Sigmoid colon (tissue), 7 donors: ENCODE measurements around the gene PTBP3. TPM values are rescaled to one million over a fixed set of nuclear protein-coding genes. Genes with fewer than 3 reads are reported as not detected.

ENCODE experiments used
- DNase-seq: peaks from one replicate; pipeline ENCODE4 v3.0.0-alpha.2; 2019
- H3K27ac ChIP-seq, 4 donors: fragments of 200-600 bp; sonication (generic); one replicate each; pipeline ENCODE4 v1.5.1; 2016 to 2019; ENCODE audit warnings: mild to moderate bottlenecking in 1 of 4
- H3K27me3 ChIP-seq, 3 donors: fragments of 200-600 bp; sonication (generic); one replicate each; pipeline ENCODE4 v1.5.1; 2019; ENCODE audit warnings: mild to moderate bottlenecking in 1 of 3
- H3K36me3 ChIP-seq, 4 donors: fragments of 200-600 bp; sonication (generic); one replicate each; pipeline ENCODE4 v1.5.1; 2016 to 2019
- H3K4me1 ChIP-seq, 4 donors: fragments of 200-600 bp; sonication (generic); one replicate each; pipeline ENCODE4 v1.5.1; 2017 to 2019
- H3K4me3 ChIP-seq, 4 donors: fragments of 200-600 bp; sonication (generic); one replicate each; pipeline ENCODE4 v1.5.1; 2017 to 2019; ENCODE audit warnings: mild to moderate bottlenecking in 2 of 4, moderate library complexity in 1 of 4
- H3K9me3 ChIP-seq, 4 donors: fragments of 200-600 bp in 3 of 4; sonication (generic) in 3 of 4; one replicate each; pipeline versions ENCODE4 v1.5.1 to v1.6.1; 2013 to 2019
- EP300 ChIP-seq, 4 donors: sonication (generic); formaldehyde crosslinking; IDR thresholded peaks; one replicate each; pipeline ENCODE4 v1.6.1; 2017; ENCODE audit warnings: antibody characterized with exemption in 4 of 4
- POLR2A ChIP-seq, 2 donors: fragments of 450-650 bp; IDR thresholded peaks; one replicate each; pipeline ENCODE4 v1.6.1; 2016; ENCODE audit warnings: antibody characterized with exemption in 2 of 2, mild to moderate bottlenecking in 2 of 2, moderate library complexity in 2 of 2
- POLR2AphosphoS5 ChIP-seq, 4 donors: sonication (generic); formaldehyde crosslinking; IDR thresholded peaks; one replicate each; pipeline ENCODE4 v1.6.1; 2017; ENCODE audit warnings: antibody characterized with exemption in 4 of 4
- WGBS, 2 donors: extraction: QIAGEN DNeasy Blood & Tissue Kit; methylation state at CpG; one replicate each; pipeline ENCODE4 v1.1.7; 2013; 5-methylcytosine and 5-hydroxymethylcytosine counted together
- intact Hi-C: fragments of 100-400 bp; cut with DNase I; formaldehyde crosslinking; loops from one replicate; pipeline ENCODE4 v1.15.1; 2023
- polyA plus RNA-seq, 3 donors: library from polyadenylated mRNA; stranded (reverse); fragments of 200-250 nt; gene quantifications; one replicate each; pipeline ENCODE4 v1.2.3, GENCODE V29; 2013
- total RNA-seq, 4 donors: library from RNA; depleted of rRNA; stranded (reverse); fragments of >200 nt; gene quantifications; one replicate each; pipeline ENCODE4 v1.1.0, GENCODE V29; 2016
- TF ChIP-seq, protein P1 (sequence below), 4 experiments: fragments of 450-650 bp in 3 of 4; fragments of 200-600 bp in 1 of 4; IDR thresholded peaks; one replicate each; pipeline ENCODE4 v1.5.1; 2016 to 2019; ENCODE audit warnings: antibody characterized with exemption in 4 of 4, mild to moderate bottlenecking in 3 of 4, moderate library complexity in 2 of 4
- donor health status: healthy with polysubstance abuse.
- donor health status: Bipolar disorder and iron deficiency.
- donor health status: healthy.

The PTBP3 gene
- total and polyA plus RNA-seq, 7 donors, result 19.4 to 42.5 (median 24.0) TPM

- intact Hi-C loops, result no loop called here
- H3K27ac ChIP-seq, result no peak overlapping the region
- WGBS, 2 donors, result 81 to 87% methylated on average over 7 of the region's 7 CpGs
- DNase-seq, result no peak
- no peaks in the 10 kb centered on the region for H3K36me3 ChIP-seq
- TF ChIP-seq POLR2AphosphoS5 (IDR thresholded peaks at IDR 0.05), result no peak
- H3K9me3 ChIP-seq, result no peaks in the 10 kb centered on the region
- H3K27me3 ChIP-seq, result no peaks in the 10 kb centered on the region
- H3K4me3 ChIP-seq, result no peak overlapping the region
- H3K4me1 ChIP-seq, result peaks cover 0 to 12% (median 2%) of the 10 kb centered on the region in 4 donors
Observed at GRCh38 chr9:112312139-112312538, 21.3 kb downstream of the PTBP3 start.

- no peaks in the 10 kb centered on the region for H3K27me3 ChIP-seq
- WGBS, 2 donors, result 48 to 79% methylated on average over 3 of the region's 3 CpGs
- peaks cover 0 to 12% (median 2%) of the 10 kb centered on the region in 4 donors for H3K4me1 ChIP-seq
- DNase-seq, result no peak
- no peaks in the 10 kb centered on the region for H3K36me3 ChIP-seq
- no peak overlapping the region for H3K27ac ChIP-seq
- no peak for TF ChIP-seq POLR2AphosphoS5 (IDR thresholded peaks at IDR 0.05)
- TF ChIP-seq, protein P1, sequence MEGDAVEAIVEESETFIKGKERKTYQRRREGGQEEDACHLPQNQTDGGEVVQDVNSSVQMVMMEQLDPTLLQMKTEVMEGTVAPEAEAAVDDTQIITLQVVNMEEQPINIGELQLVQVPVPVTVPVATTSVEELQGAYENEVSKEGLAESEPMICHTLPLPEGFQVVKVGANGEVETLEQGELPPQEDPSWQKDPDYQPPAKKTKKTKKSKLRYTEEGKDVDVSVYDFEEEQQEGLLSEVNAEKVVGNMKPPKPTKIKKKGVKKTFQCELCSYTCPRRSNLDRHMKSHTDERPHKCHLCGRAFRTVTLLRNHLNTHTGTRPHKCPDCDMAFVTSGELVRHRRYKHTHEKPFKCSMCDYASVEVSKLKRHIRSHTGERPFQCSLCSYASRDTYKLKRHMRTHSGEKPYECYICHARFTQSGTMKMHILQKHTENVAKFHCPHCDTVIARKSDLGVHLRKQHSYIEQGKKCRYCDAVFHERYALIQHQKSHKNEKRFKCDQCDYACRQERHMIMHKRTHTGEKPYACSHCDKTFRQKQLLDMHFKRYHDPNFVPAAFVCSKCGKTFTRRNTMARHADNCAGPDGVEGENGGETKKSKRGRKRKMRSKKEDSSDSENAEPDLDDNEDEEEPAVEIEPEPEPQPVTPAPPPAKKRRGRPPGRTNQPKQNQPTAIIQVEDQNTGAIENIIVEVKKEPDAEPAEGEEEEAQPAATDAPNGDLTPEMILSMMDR (IDR thresholded peaks at IDR 0.05), result no peak
- no peak for TF ChIP-seq EP300 (IDR thresholded peaks at IDR 0.05)
- TF ChIP-seq POLR2A (IDR thresholded peaks at IDR 0.05), result no peak
- no peaks in the 10 kb centered on the region for H3K9me3 ChIP-seq
- intact Hi-C loops, result no loop called here
- no peak overlapping the region for H3K4me3 ChIP-seq
Observed at GRCh38 chr9:112311497-112311896, 21.9 kb downstream of the PTBP3 start.

DNA sequence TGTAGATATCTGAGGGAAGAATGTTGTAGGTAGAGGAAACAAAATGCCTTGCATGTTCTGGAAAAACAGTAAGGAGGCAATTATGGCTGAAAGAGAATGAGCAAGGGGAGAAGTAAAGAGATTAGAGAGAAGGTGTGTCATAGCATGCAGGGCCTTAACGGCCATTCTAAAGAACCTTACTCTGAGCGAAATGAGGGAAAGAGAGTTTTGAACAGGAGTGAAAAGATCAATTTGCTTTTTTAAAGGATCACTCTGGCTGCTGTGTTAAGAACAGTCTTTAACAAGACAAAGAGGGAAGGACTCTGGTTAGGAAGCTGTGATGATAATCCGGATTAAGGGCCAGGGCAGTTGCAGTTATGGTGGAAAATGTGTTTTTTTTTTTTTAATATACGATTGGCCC, 22.6 kb downstream of the PTBP3 start:
- 34 to 79% methylated on average over 4 of the region's 4 CpGs for WGBS, 2 donors
- no peak for DNase-seq
- Histone ChIP-seq H3K27me3 (no peaks in the 10 kb centered on the region), H3K27ac (no peak overlapping the region), H3K4me1 (peaks cover 0 to 12% (median 2%) of the 10 kb centered on the region in 4 donors), H3K36me3 (no peaks in the 10 kb centered on the region), H3K9me3 (no peaks in the 10 kb centered on the region), H3K4me3 (no peak overlapping the region)
- TF ChIP-seq EP300 (IDR thresholded peaks at IDR 0.05), result no peak
- no peak for TF ChIP-seq POLR2A (IDR thresholded peaks at IDR 0.05)
- TF ChIP-seq, protein P1 (IDR thresholded peaks at IDR 0.05), result no peak
- TF ChIP-seq POLR2AphosphoS5 (IDR thresholded peaks at IDR 0.05), result no peak
- intact Hi-C loops, result no loop called here

- Histone ChIP-seq H3K9me3 (no peaks in the 10 kb centered on the region), H3K27me3 (no peaks in the 10 kb centered on the region), H3K4me3 (no peak overlapping the region), H3K4me1 (peaks cover 0 to 11% (median 2%) of the 10 kb centered on the region in 4 donors), H3K27ac (no peak overlapping the region), H3K36me3 (no peaks in the 10 kb centered on the region)
- WGBS, 2 donors, result 11 to 69% methylated on average over 5 of the region's 5 CpGs
- DNase-seq, result no peak
- intact Hi-C loops, result no loop called here
- TF ChIP-seq POLR2AphosphoS5 (IDR thresholded peaks at IDR 0.05) (no peak), POLR2A (IDR thresholded peaks at IDR 0.05) (no peak), EP300 (IDR thresholded peaks at IDR 0.05) (no peak)
- TF ChIP-seq, protein P1 (IDR thresholded peaks at IDR 0.05), result no peak
Observed at GRCh38 chr9:112308588-112308987, 24.8 kb downstream of the PTBP3 start.

- Histone ChIP-seq H3K27me3 (no peaks in the 10 kb centered on the region), H3K36me3 (no peaks in the 10 kb centered on the region), H3K4me3 (no peak overlapping the region), H3K9me3 (no peaks in the 10 kb centered on the region), H3K27ac (no peak overlapping the region), H3K4me1 (no peaks in the 10 kb centered on the region)
- DNase-seq, result no peak
- no peak for TF ChIP-seq POLR2A (IDR thresholded peaks at IDR 0.05)
- TF ChIP-seq, protein P1 (IDR thresholded peaks at IDR 0.05), result no peak
- TF ChIP-seq POLR2AphosphoS5 (IDR thresholded peaks at IDR 0.05), result no peak
- no peak for TF ChIP-seq EP300 (IDR thresholded peaks at IDR 0.05)
- intact Hi-C loops, result no loop called here
Observed at GRCh38 chr9:112301420-112301819, 32.0 kb downstream of the PTBP3 start.
